Head of caudate nucleus (tissue), 42 donors: Measurements from ENCODE around the gene HES7.

ENCODE experiments used
- DNase-seq, 42 donors: peaks; one replicate each; pipeline versions ENCODE4 v3.0.0 to v3.0.0-alpha.2; 2020 to 2021; ENCODE audit warnings: mixed read lengths in 7 of 42
- intact Hi-C: fragments of 100-400 bp; cut with DNase I; formaldehyde crosslinking; loops from one replicate; pipeline ENCODE4 v1.15.0; 2022

HES7 gene

GRCh38 chr17:8147141-8147804 is 23.4 kb upstream of the HES7 start:
- intact Hi-C loops: no loop called here
- no peak for DNase-seq

DNA sequence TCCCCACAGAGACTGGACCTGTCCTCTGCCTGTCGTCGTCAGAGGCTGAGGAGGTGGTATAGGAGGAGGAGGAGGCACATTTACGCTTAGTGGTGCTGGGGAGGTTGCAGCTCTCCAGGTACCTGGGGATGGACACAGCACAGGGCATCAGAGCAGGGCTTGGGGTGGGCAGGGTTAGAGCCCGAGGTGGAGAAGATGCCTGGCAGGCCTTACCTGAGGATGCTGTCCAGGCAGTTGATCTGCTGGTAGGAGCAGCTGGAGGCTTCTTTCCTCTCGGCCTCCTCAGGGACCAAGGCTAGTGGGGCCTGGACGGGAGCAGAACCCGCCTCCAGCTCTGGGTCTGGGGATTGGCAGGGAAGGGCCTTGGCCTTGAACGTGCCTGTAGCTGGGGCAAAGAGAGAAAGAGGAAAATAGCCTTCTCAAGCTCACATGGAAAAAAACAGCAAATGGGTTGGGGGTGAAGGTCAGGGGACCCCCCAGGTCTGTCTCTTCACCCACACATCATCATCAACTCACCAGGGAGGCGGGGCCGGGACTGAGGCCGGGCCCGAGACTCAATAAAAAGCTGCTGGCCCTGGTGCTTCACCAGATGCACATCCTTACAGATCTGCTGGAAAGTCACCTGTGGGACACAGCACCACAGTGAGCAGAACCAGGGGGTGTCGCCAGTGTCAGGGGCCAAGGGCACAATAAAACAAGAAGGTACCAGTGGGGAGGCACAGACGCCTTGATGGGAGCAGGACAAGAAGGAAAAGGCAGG is 22.7 kb upstream of the HES7 start:
- no peak for DNase-seq
- intact Hi-C loops: no loop called here

- no peak for DNase-seq
- intact Hi-C loops: no loop called here
Measured at GRCh38 chr17:8145811-8146210, 21.9 kb upstream of the HES7 start.

- no peak for DNase-seq
- intact Hi-C loops: no loop called here
Measured at GRCh38 chr17:8144401-8145231, 20.7 kb upstream of the HES7 start.

DNA sequence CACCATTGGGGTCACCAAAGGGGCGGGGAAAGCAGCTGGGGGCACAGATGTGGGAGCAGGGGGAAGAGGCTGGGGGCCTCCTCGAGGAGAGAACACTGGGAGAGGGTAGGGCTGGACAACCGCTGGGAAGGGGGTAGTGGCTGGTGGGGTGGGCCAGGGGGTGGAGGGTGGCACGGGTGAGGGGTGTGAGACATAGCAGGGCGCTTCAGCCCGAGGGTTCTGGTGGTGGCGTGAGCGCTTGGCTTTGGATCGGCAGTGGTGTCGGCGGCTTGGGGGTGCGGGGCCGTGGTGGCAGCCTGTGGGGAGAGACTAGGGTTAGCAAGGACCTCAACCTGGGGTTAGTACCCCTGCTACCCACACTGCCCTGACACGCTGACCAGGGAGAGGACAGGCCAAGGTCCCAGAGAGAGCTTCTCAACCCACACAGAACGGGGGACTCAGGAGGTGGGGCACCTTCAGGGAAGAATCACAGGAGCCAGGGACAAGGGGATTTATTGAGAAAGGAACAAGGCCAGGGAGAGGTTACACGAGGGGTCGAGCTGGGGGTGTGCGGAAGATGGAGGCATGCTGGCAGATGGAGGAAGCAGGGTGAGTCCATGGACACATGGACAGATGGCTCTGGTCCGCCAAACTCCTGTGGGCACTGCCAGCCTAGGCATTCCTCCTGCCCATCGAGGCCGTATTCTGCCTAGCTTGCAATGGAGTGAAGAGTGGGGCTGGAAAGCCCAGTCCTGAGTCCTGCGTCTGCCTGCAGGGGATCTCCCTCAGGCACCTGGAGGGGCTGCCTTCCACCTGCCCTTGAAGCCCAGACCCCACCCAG is 19.9 kb upstream of the HES7 start:
- intact Hi-C loops: no loop called here
- DNase-seq: no peak

DNA sequence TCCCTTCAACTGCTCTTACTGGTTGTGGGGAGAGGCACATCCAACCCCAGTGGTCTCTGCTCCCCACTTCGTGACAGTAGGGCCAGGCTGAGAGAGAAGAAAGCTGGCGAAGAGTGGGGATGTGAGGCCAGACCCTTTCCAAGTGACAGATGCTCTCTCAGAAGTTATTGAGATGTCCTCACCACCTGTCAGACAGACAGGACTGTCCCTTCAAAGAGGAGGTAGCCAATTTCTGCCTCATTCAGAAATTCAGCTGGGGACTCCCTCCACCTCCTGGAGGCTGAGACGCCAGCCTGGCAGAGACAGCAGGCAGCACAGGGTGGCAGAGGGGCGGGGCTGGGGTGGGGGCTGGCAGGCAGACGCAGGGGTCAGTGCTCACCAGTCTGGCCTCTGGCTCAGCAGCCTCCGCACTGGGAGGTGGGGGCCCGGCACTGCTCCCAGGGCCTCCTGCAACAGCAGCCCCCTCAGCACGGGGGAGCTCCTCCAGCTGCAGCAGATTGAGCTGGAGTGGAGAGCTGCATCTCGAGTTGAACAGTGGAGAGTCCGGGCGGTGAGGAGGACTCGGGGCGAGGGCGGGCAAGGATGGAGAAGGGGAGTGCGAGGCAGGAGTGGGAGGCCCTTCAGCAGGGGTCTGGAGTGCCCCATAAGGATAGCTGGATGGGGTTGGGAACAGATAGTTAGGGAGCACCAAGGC is 19.1 kb upstream of the HES7 start:
- intact Hi-C loops: no loop called here

DNA sequence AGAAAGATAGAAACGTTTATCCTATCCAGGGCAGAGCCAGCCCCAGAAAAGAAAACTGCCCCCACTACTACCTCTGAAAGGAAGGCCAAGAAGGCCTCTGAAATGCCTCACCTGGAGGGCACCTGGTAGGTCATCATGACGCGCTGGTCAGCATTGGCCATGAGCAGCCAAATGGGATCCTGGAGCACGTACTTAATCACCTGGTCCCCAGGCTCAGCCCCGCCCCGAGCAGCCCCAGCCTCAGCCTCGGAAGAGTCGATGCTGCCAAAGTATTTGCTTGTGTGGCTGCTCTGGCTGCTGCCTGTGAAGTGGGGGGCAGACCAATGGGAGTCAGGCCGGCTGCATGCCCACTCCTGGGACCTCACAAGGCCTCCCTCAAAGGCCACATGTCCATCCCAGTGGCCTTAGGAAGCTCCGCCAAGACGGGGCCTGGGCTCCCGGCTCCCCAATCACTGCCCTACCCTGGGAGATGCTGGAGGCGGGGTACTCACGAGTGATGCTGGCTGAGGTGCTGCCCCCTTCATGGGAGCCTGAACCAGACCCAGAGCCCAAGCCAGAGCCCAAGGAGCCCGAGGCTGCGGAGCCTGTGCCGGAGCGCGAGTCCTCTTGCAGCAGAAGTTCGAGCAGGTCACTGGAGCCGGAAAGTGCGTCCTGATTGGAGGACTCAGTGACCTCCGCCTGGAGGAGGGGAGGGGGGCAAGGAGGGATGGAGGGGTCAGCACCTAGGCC is 18.4 kb upstream of the HES7 start:
- intact Hi-C loops: no loop called here
- no peak for DNase-seq

More for the DNA sequence above, 19.1 kb upstream of the HES7 start:
- DNase-seq: no peak

- intact Hi-C loops: no loop called here
- no peak for DNase-seq
Measured at GRCh38 chr17:8141741-8142140, 17.8 kb upstream of the HES7 start.

GRCh38 chr17:8141045-8141444 is 17.1 kb upstream of the HES7 start:
- peak in 1 of 42 donors; percentile 1 for DNase-seq
- intact Hi-C loops: no loop called here

DNA sequence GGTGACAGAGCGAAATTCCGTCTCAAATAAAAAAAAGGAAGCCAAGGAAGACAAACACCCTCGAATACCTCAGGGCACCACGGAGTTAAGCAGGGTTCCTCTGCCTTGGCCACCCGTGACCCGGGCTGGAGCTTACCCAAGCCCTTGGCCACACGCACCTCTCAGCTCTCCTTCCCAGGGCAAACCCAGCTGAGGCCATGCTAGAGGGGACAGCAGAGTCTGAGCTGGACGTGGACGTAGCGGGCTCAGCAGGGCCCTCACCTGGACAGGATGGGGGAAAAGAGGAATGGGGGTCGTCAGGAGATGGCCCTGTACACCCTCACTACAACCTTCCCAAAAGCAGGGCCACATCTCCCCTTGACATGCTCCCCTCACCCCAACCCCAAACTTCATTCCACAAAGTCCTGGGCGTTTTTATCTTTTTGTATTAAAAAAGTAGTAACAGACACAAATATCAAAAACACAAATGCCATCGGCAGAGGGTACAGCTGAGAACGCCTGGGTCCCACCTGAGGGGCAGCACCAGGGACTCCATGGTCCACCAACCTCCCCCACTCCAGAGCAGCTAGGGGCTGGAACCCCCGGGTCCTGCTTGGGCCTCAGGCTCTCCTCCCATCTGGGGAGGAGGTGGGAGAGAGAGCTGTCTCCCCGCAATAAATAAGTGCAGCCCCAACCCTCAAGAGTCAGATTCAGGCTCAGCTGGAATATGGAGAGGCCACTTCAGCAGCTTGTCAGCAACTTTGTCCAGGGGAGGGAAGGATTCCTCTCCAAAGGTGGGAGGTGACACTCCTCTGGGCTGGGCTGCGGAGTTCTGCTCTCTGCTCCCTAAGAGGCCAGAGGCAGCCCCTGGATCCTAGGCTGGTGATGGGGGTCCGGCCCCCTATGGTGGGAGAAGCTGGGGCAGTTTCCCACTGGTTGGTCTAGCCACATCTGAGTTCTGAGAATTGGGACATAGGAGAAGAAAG is 16.4 kb upstream of the HES7 start:
- intact Hi-C loops: no loop called here
- DNase-seq: peak in 1 of 42 donors; percentile 1

GRCh38 chr17:8138672-8139371 is 14.9 kb upstream of the HES7 start:
- intact Hi-C loops: no loop called here
- DNase-seq: peak; percentile 84 to 97 (median 92)

DNA sequence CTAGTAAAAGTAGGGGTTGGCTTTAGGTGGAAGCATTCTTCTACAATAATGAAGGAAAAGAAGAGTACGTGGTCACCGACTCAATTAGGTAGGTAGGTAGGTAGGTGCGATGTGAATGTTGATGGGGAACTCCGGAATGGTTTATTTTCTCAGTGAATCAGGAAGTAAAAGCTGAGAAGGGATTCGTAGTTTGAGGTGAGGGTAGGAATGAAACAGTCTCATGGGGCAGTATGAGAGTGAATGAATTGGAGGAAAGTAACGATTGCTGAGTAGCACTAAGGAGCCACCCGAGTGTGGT is 14.4 kb upstream of the HES7 start:
- intact Hi-C loops: no loop called here
- DNase-seq: no peak

GRCh38 chr17:8137645-8138373 is 13.9 kb upstream of the HES7 start:
- intact Hi-C loops: no loop called here
- no peak for DNase-seq

DNA sequence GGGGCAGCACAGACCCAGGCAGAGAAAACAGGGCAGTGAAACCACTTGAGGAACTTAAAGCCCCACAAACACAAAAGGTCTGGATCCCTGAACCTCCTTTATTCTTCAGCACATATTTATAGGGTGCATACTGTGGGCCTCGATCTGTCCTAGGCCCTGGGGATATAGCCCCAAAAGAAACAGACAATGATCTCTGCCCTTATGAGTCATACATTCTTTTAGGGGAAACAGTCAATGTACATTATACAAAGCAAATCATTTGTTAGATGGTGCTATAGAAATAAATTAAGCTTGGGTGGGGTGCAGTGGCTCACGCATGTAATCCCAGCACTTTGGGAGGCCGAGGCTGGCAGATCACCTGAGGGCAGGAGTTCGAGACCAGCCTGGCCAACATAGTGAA is 10.0 kb upstream of the HES7 start:
- DNase-seq: no peak
- intact Hi-C loops: no loop called here

DNA sequence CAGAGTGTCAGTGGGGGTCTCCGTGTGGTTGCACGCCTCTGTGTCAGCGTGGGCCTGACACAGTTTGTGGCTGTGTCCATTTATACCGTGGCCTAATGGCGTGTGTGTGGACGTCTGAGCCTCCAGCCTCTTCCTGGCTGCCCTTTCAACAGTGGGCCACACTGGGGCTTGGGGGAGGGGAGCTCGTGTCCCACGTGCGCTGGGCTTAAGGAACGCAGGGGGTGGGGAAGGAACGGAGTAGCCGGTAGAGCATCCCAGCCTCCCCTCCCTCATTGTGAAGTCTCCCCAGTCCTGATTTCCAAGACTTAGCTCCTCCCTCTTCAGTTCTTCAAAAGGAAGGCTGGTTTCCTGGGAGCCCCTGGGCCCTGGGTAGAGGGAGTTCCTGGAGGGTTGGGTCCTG is 9.5 kb upstream of the HES7 start:
- intact Hi-C loops: no loop called here
- DNase-seq: no peak
